Neural progenitor cell (in vitro differentiated cells): ENCODE results near the gene APLP2. TPM values are rescaled to one million over a fixed set of nuclear protein-coding genes. Genes with fewer than 3 reads are reported as not detected.
"Not testable (repeated sequence)": the region's sequence is repeated elsewhere in the genome, so short reads cannot be mapped to it uniquely, and the experiment has no call there.

Experiments
- DNase-seq: peaks from one replicate; pipeline ENCODE4 v3.0.0-alpha.2; 2016; ENCODE audit warnings: low spot score
- H2AFZ ChIP-seq: fragments of 200-600 bp; sonication (generic); replicated peaks from 2 replicates; pipeline ENCODE4 v1.6.1; 2016; ENCODE audit warnings: antibody characterized with exemption
- H3F3A ChIP-seq: fragments of 200-600 bp; sonication (generic); 2 replicates; pipeline ENCODE4 v1.6.1; 2016; ENCODE audit warnings: antibody characterized with exemption, low read depth
- H3K27ac ChIP-seq: fragments of 200-600 bp; sonication (generic); 2 replicates; pipeline ENCODE4 v1.5.1; 2016; ENCODE audit warnings: mild to moderate bottlenecking
- H3K27me3 ChIP-seq: fragments of 200-600 bp; sonication (generic); 2 replicates; pipeline ENCODE4 v1.6.1; 2016; ENCODE audit warnings: mild to moderate bottlenecking, moderate library complexity
- H3K36me3 ChIP-seq: fragments of 200-600 bp; sonication (generic); 2 replicates; pipeline ENCODE4 v1.5.1; 2016
- H3K4me1 ChIP-seq: fragments of 200-600 bp; sonication (generic); 2 replicates; pipeline ENCODE4 v1.6.1; 2016; ENCODE audit warnings: mixed run types
- H3K4me2 ChIP-seq: fragments of 200-600 bp; sonication (generic); 2 replicates; pipeline ENCODE4 v1.6.1; 2016
- H3K4me3 ChIP-seq: fragments of 200-600 bp; sonication (generic); 2 replicates; pipeline ENCODE4 v1.5.1; 2016
- H3K79me2 ChIP-seq: fragments of 200-600 bp; sonication (generic); 2 replicates; pipeline ENCODE4 v1.6.1; 2016; ENCODE audit warnings: low read depth
- H3K9ac ChIP-seq: fragments of 200-600 bp; sonication (generic); 2 replicates; pipeline ENCODE4 v1.6.1; 2016
- H3K9me3 ChIP-seq: fragments of 200-600 bp; sonication (generic); 2 replicates; pipeline ENCODE4 v1.5.1; 2016; ENCODE audit warnings: low read depth
- H4K20me1 ChIP-seq: fragments of 200-600 bp; sonication (generic); 2 replicates; pipeline ENCODE4 v1.6.1; 2016; ENCODE audit warnings: low read depth
- H3K27ac Mint-ChIP-seq: 3 replicates; pipeline ENCODE4 v1.8.0; 2021; ENCODE audit warnings: mixed read lengths
- H3K27me3 Mint-ChIP-seq: 2 replicates; pipeline ENCODE4 v1.8.0; 2022; ENCODE audit warnings: low read depth, mild to moderate bottlenecking, inconsistent platforms, moderate library complexity, mixed read lengths; ENCODE audit not compliant: insufficient read depth
- H3K36me3 Mint-ChIP-seq: 3 replicates; pipeline ENCODE4 v1.8.0; 2021; ENCODE audit warnings: mixed read lengths
- H3K4me1 Mint-ChIP-seq: 3 replicates; pipeline ENCODE4 v1.8.0; 2021; ENCODE audit warnings: mixed read lengths
- H3K4me3 Mint-ChIP-seq: 3 replicates; pipeline ENCODE4 v1.8.0; 2021; ENCODE audit warnings: mild to moderate bottlenecking, moderate library complexity, mixed read lengths
- H3K9me3 Mint-ChIP-seq: 3 replicates; pipeline ENCODE4 v1.8.0; 2020; ENCODE audit warnings: mixed read lengths
- CTCF ChIP-seq: fragments of 200-600 bp; sonication (generic); IDR thresholded peaks from 2 replicates; pipeline ENCODE4 v1.5.1; 2017; ENCODE audit warnings: antibody characterized with exemption, mild to moderate bottlenecking
- EZH2phosphoT487 ChIP-seq: fragments of 200-600 bp; sonication (generic); IDR thresholded peaks from 2 replicates; pipeline ENCODE4 v1.6.1; 2017; ENCODE audit warnings: antibody characterized with exemption
- small RNA-seq: library from RNA; depleted of rRNA; stranded (forward); fragments of <200 nt; gene quantifications from one replicate; pipeline ENCODE3, GENCODE V24; 2015
- total RNA-seq: library from RNA; depleted of rRNA; stranded (reverse); fragments of >200 nt; gene quantifications from 2 replicates; pipeline ENCODE4 v1.2.3, GENCODE V29; 2015; ENCODE audit warnings: low replicate concordance

The APLP2 gene
- total RNA-seq, 1 donor from 2014 or later: 455 TPM

GRCh38 chr11:130192845-130193267 is 123.2 kb downstream of the APLP2 start:
- Histone ChIP-seq H3K79me2 (no peaks in the 10 kb centered on the region), H3K27me3 (no peaks in the 10 kb centered on the region), H3K36me3 (no peaks in the 10 kb centered on the region), H3K4me1 (no peaks in the 10 kb centered on the region), H3F3A (no peaks in the 10 kb centered on the region), H4K20me1 (no peaks in the 10 kb centered on the region), H3K9me3 (no peaks in the 10 kb centered on the region), H3K9ac (no peak overlapping the region), H3K4me3 (no peak overlapping the region), H3K4me2 (no peak overlapping the region), H3K27ac (no peak overlapping the region), H2AFZ (no peak overlapping the region)
- DNase-seq: no peak
- Mint-ChIP-seq H3K4me1 (peaks cover 2% of the 10 kb centered on the region), H3K27me3 (peaks cover 11% of the 10 kb centered on the region), H3K9me3 (no peaks in the 10 kb centered on the region), H3K4me3 (no peak overlapping the region), H3K36me3 (no peaks in the 10 kb centered on the region), H3K27ac (no peak overlapping the region)
- TF ChIP-seq EZH2phosphoT487 (no peak), CTCF (no peak)

GRCh38 chr11:130193551-130193950 is 123.9 kb downstream of the APLP2 start:
- not testable (repeated sequence) for H3K4me3 Mint-ChIP-seq, H3K27me3 ChIP-seq, H2AFZ ChIP-seq, H3K9me3 ChIP-seq, H3K4me3 ChIP-seq, H4K20me1 ChIP-seq, H3K36me3 Mint-ChIP-seq, H3K9me3 Mint-ChIP-seq, DNase-seq, H3K27ac Mint-ChIP-seq, H3K9ac ChIP-seq, H3K36me3 ChIP-seq, H3F3A ChIP-seq, H3K4me1 Mint-ChIP-seq, H3K27ac ChIP-seq, H3K79me2 ChIP-seq, H3K4me2 ChIP-seq, H3K4me1 ChIP-seq
- peaks cover 11% of the 10 kb centered on the region for H3K27me3 Mint-ChIP-seq

Small RNA genes within 50 kb of the gene (small RNA-seq; reads per million reads assigned to genes)
- not detected for gene RF00015
- not detected for gene RPL34P21

Other genes starting within 250 kb of the APLP2 start
- gene NFRKB, start 174.3 kb upstream of the APLP2 start, total RNA-seq: 33.5 and 56.3 TPM in 2 replicates
- 14.2 and 16.3 TPM in 2 replicates for gene PRDM10, start 67.1 kb upstream of the APLP2 start, total RNA-seq
- gene ST14, start 89.9 kb downstream of the APLP2 start, total RNA-seq: 1.4 and 2.4 TPM in 2 replicates
- 42.1 and 43.6 TPM in 2 replicates for gene ZBTB44, start 245.0 kb downstream of the APLP2 start, total RNA-seq